Myocyte (in vitro differentiated cells): ENCODE results near the gene MEFV. TPM values are rescaled to one million over a fixed set of nuclear protein-coding genes. Genes with fewer than 3 reads are reported as not detected.
A peak's percentile ranks its signal among the peaks of the same experiment; 100 is the strongest.
"Not testable (repeated sequence)": the region's sequence is repeated elsewhere in the genome, so short reads cannot be mapped to it uniquely, and the experiment has no call there.

Experiments
- DNase-seq: peaks from one replicate; pipeline ENCODE4 v3.0.0-alpha.2; 2012; ENCODE audit warnings: low read depth
- total RNA-seq: library from RNA; depleted of rRNA; stranded (reverse); fragments of >200 nt; gene quantifications from 2 replicates; pipeline ENCODE4 v1.2.3, GENCODE V29; 2014

The MEFV gene
- total RNA-seq, 1 donor from 2014 or later, result 0.37 TPM

- no peak for DNase-seq
Observed at GRCh38 chr16:3223913-3224515, 32.4 kb downstream of the MEFV start.

- no peak for DNase-seq
Observed at GRCh38 chr16:3220839-3221238, 35.6 kb downstream of the MEFV start.

GRCh38 chr16:3216263-3216640, 40.2 kb downstream of the MEFV start:
- no peak for DNase-seq

GRCh38 chr16:3215601-3216262, 40.7 kb downstream of the MEFV start:
- no peak for DNase-seq

- no peak for DNase-seq
Observed at GRCh38 chr16:3214904-3215600, 41.4 kb downstream of the MEFV start.

- no peak for DNase-seq
Observed at GRCh38 chr16:3212567-3212966, 43.9 kb downstream of the MEFV start.

GRCh38 chr16:3212006-3212405, 44.4 kb downstream of the MEFV start:
- no peak for DNase-seq

- DNase-seq, result no peak
Observed at GRCh38 chr16:3207086-3207953, 49.1 kb downstream of the MEFV start.

- not testable (repeated sequence) for DNase-seq
Observed at GRCh38 chr16:3205939-3206338, 50.5 kb downstream of the MEFV start.

GRCh38 chr16:3202903-3203539, 53.4 kb downstream of the MEFV start:
- DNase-seq, result no peak

GRCh38 chr16:3198334-3199072, 57.9 kb downstream of the MEFV start:
- peak; percentile 20 for DNase-seq

- DNase-seq, result not testable (repeated sequence)
Observed at GRCh38 chr16:3197694-3198333, 58.6 kb downstream of the MEFV start.

GRCh38 chr16:3195975-3196374, 60.5 kb downstream of the MEFV start:
- peak; percentile 12 for DNase-seq

- DNase-seq, result no peak
Observed at GRCh38 chr16:3194792-3195191, 61.6 kb downstream of the MEFV start.

GRCh38 chr16:3193221-3194212, 62.9 kb downstream of the MEFV start:
- DNase-seq, result no peak

- DNase-seq, result no peak
Observed at GRCh38 chr16:3192476-3193019, 63.9 kb downstream of the MEFV start.
